Endodermal cell (in vitro differentiated cells): ENCODE measurements around the gene GHRHR. TPM values are rescaled to one million over a fixed set of nuclear protein-coding genes. Genes with fewer than 3 reads are reported as not detected.
A peak's percentile ranks its signal among the peaks of the same experiment; 100 is the strongest.

Experiments
- DNase-seq: peaks from one replicate; pipeline ENCODE4 v3.0.0-alpha.2; 2017
- H3K27ac ChIP-seq: 2 replicates; pipeline ENCODE4 v1.5.1; 2013; ENCODE audit warnings: mild to moderate bottlenecking, low read depth, low read length, moderate library complexity
- H3K27me3 ChIP-seq: 2 replicates; pipeline ENCODE4 v1.6.1; 2013; ENCODE audit warnings: mild to moderate bottlenecking, low read length, moderate library complexity; ENCODE audit not compliant: insufficient read depth, control insufficient read depth, poor library complexity, severe bottlenecking
- H3K36me3 ChIP-seq: 2 replicates; pipeline ENCODE4 v1.7.0; 2013; ENCODE audit warnings: mild to moderate bottlenecking, low read length, moderate library complexity; ENCODE audit not compliant: control insufficient read depth, insufficient read depth
- H3K4me1 ChIP-seq: one replicate; pipeline ENCODE4 v1.7.0; 2013; ENCODE audit warnings: low read length; ENCODE audit not compliant: control insufficient read depth, insufficient read depth
- H3K4me3 ChIP-seq: 2 replicates; pipeline ENCODE4 v1.5.1; 2013; ENCODE audit warnings: mild to moderate bottlenecking, low read length, moderate library complexity
- H3K9ac ChIP-seq: 2 replicates; pipeline ENCODE4 v1.6.1; 2013; ENCODE audit warnings: mild to moderate bottlenecking, low read length, moderate library complexity; ENCODE audit not compliant: poor library complexity, severe bottlenecking; ENCODE audit errors: extremely low read depth
- H3K9me3 ChIP-seq: 2 replicates; pipeline ENCODE4 v1.6.1; 2013; ENCODE audit warnings: mild to moderate bottlenecking, low read length, moderate library complexity; ENCODE audit not compliant: control insufficient read depth
- H3K27ac Mint-ChIP-seq: 2 replicates; pipeline ENCODE4 v1.8.0; 2020; ENCODE audit warnings: mixed read lengths
- H3K27me3 Mint-ChIP-seq: 2 replicates; pipeline ENCODE4 v1.8.0; 2021; ENCODE audit warnings: mild to moderate bottlenecking, mixed read lengths; ENCODE audit not compliant: insufficient read depth
- H3K36me3 Mint-ChIP-seq: 2 replicates; pipeline ENCODE4 v1.8.0; 2020; ENCODE audit warnings: low read depth, mixed read lengths
- H3K4me1 Mint-ChIP-seq: 2 replicates; pipeline ENCODE4 v1.8.0; 2020; ENCODE audit warnings: mixed read lengths
- H3K4me3 Mint-ChIP-seq: 2 replicates; pipeline ENCODE4 v1.8.0; 2020; ENCODE audit warnings: mild to moderate bottlenecking, moderate library complexity, mixed read lengths
- H3K9me3 Mint-ChIP-seq: 2 replicates; pipeline ENCODE4 v1.8.0; 2020; ENCODE audit warnings: mild to moderate bottlenecking, mixed read lengths
- CTCF ChIP-seq: fragments of 200-600 bp; sonication (generic); conservative IDR thresholded peaks from 2 replicates; pipeline ENCODE4 v1.5.0; 2021; ENCODE audit warnings: antibody characterized with exemption, mild to moderate bottlenecking
- WGBS, 2 experiments: methylation state at CpG; one replicate each; pipeline versions ENCODE4 v1.1.5 to v1.1.7; 2013; ENCODE audit warnings: missing lambda C conversion rate in 2 of 2, mixed read lengths in 1 of 2; ENCODE audit not compliant: insufficient coverage in 1 of 2, insufficient read length in 1 of 2; 5-methylcytosine and 5-hydroxymethylcytosine counted together
- total RNA-seq, 2 donors: library from RNA; stranded (reverse); fragmentation: NEBNext Ultra II Directional in 1 of 2; extraction: Animal tissue kit (Norgen Biotek cat#: 25700) in 1 of 2; gene quantifications; 2 replicates in 1 of 2; 3 replicates in 1 of 2; pipeline ENCODE4 v1.2.1, GENCODE V29; 2021

GHRHR gene
- total RNA-seq, 2 donors from 2014 or later: not detected

DNA sequence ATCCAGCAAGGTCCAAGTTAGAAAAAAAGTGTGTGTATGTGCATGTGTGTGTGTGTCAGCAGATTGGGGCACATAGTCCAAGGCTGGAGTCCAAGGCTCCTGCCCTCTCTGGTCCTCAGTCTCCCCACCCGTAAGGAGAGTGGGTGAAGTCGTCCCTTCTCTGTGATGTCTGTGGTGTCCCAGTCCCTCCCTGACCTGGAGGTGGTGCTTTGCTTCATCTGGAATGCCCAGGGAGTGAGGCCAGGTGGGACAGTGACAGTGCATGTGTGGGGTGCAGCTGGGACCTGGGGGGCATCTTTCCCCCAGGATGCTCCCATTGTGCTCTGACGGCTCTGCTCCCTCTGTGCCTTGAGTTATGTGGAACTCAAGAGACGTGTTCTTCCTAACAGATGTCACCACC lies 34.1 kb upstream of the GHRHR start:
- no peak for TF ChIP-seq CTCF
- H3K27ac Mint-ChIP-seq: no peak overlapping the region
- H3K9ac ChIP-seq: no peak overlapping the region
- H3K36me3 ChIP-seq: no peaks in the 10 kb centered on the region
- peaks cover 7% of the 10 kb centered on the region for H3K9me3 Mint-ChIP-seq
- H3K27me3 Mint-ChIP-seq: peaks cover 14% of the 10 kb centered on the region
- no peaks in the 10 kb centered on the region for H3K27me3 ChIP-seq
- WGBS, 2 experiments: 80 to 87% methylated on average over 1 to 4 of the region's 4 CpGs
- H3K36me3 Mint-ChIP-seq: no peaks in the 10 kb centered on the region
- H3K9me3 ChIP-seq: no peaks in the 10 kb centered on the region
- no peaks in the 10 kb centered on the region for H3K4me1 ChIP-seq
- peaks cover 15% of the 10 kb centered on the region for H3K4me1 Mint-ChIP-seq
- H3K27ac ChIP-seq: no peak overlapping the region
- DNase-seq: peak; percentile 17
- no peak overlapping the region for H3K4me3 Mint-ChIP-seq
- H3K4me3 ChIP-seq: no peak overlapping the region

GRCh38 chr7:30930621-30931020 lies 33.1 kb upstream of the GHRHR start:
- Histone ChIP-seq H3K27me3 (no peaks in the 10 kb centered on the region), H3K36me3 (no peaks in the 10 kb centered on the region), H3K9me3 (no peaks in the 10 kb centered on the region), H3K9ac (no peak overlapping the region), H3K4me3 (no peak overlapping the region), H3K27ac (no peak overlapping the region), H3K4me1 (no peaks in the 10 kb centered on the region)
- peaks cover 7% of the 10 kb centered on the region for H3K9me3 Mint-ChIP-seq
- 79 to 86% methylated on average over 5 to 8 of the region's 8 CpGs for WGBS, 2 experiments
- H3K27ac Mint-ChIP-seq: no peak overlapping the region
- no peak for TF ChIP-seq CTCF
- no peak overlapping the region for H3K4me3 Mint-ChIP-seq
- no peaks in the 10 kb centered on the region for H3K36me3 Mint-ChIP-seq
- peaks cover 15% of the 10 kb centered on the region for H3K4me1 Mint-ChIP-seq
- DNase-seq: peak; percentile 35
- H3K27me3 Mint-ChIP-seq: peaks cover 16% of the 10 kb centered on the region

DNA sequence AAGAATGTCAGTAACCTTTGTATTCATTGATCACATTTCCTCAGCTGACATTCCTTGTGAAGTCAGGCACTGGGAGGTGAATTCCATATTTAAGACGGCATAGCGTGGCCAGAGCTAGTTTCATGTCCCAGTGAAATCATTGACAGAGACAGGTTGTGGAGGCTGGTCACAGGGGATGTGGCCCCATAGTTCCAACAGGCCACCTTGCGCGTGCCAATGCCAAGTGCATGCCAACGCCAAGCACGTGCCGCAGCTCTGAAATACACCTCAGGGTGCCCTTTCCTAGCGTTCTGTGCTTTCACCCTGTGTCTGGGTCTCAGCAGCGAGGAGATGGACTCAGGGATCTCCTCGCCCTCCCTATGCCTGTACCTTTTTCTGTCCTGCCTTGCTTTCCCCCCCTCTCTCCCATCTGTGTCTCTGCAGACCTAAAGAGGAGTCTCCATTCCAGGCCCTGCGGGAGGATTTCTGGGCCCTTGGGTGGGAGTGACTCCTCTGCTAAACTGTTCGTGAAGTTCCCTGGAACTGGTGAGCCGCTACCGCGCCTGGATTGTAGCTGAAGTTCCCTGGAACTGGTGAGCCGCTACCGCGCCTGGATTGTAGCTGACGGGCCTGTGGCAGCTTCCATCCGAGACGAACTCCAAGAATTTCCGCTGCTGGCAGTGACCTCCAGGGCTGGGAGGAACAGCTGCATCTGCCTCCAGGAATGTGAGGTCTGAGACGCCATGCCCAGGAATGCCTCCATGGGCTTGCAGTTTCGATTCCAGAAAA lies 32.4 kb upstream of the GHRHR start:
- Histone ChIP-seq H3K4me3 (no peak overlapping the region), H3K27me3 (no peaks in the 10 kb centered on the region), H3K9me3 (no peaks in the 10 kb centered on the region), H3K36me3 (no peaks in the 10 kb centered on the region), H3K4me1 (no peaks in the 10 kb centered on the region), H3K27ac (no peak overlapping the region), H3K9ac (no peak overlapping the region)
- no peak for TF ChIP-seq CTCF
- Mint-ChIP-seq H3K4me3 (no peak overlapping the region), H3K9me3 (peaks cover 7% of the 10 kb centered on the region), H3K27ac (no peak overlapping the region), H3K27me3 (peaks cover 16% of the 10 kb centered on the region), H3K4me1 (peaks cover 15% of the 10 kb centered on the region), H3K36me3 (no peaks in the 10 kb centered on the region)
- peak; percentile 54 for DNase-seq
- WGBS, 2 experiments: 92 to 93% methylated on average over 18 to 24 of the region's 24 CpGs
